ENCODE measurements around the gene KRTAP17-1.

- no peak for TF ChIP-seq CTCF (IDR thresholded peaks at IDR 0.05; ENCODE audit: poor library complexity, severe bottlenecking)
- no peak for TF ChIP-seq TAF1 (IDR thresholded peaks at IDR 0.05; ENCODE audit: low read depth)
- TF ChIP-seq POLR2AphosphoS5 (IDR thresholded peaks at IDR 0.05) = no peak
- TF ChIP-seq EZH2 (IDR thresholded peaks at IDR 0.05; ENCODE audit: borderline replicate concordance, insufficient read depth, low read length, poor library complexity, severe bottlenecking) = no peak
- TF ChIP-seq EP300 (conservative IDR thresholded peaks at IDR 0.05; ENCODE audit: poor library complexity, severe bottlenecking) = no peak
These were observed 18.7 kb downstream of the KRTAP17-1 start for GRCh38 chr17:41296846-41297245.
